Activated T-cell treated with anti-CD3 and anti-CD28 coated beads, Interleukin-2, amount 50 U/mL, for 48 hours (primary cell): ENCODE data around the gene CAPNS1.
"Not testable (repeated sequence)": the region's sequence is repeated elsewhere in the genome, so short reads cannot be mapped to it uniquely, and the experiment has no call there.

Experiments
- DNase-seq, 2 experiments: peaks; one replicate each; pipeline ENCODE4 v3.0.0-alpha.2; 2020

The CAPNS1 gene

GRCh38 chr19:36114721-36115452 is 25.0 kb upstream of the CAPNS1 start, which contains the start of gene POLR2I:
Gene POLR2I, minus strand, starts transcription at chr19:36114875. Its CDS starts 19 bp downstream, at chr19:36114856.
- DNase-seq: peak; percentile 98

DNA sequence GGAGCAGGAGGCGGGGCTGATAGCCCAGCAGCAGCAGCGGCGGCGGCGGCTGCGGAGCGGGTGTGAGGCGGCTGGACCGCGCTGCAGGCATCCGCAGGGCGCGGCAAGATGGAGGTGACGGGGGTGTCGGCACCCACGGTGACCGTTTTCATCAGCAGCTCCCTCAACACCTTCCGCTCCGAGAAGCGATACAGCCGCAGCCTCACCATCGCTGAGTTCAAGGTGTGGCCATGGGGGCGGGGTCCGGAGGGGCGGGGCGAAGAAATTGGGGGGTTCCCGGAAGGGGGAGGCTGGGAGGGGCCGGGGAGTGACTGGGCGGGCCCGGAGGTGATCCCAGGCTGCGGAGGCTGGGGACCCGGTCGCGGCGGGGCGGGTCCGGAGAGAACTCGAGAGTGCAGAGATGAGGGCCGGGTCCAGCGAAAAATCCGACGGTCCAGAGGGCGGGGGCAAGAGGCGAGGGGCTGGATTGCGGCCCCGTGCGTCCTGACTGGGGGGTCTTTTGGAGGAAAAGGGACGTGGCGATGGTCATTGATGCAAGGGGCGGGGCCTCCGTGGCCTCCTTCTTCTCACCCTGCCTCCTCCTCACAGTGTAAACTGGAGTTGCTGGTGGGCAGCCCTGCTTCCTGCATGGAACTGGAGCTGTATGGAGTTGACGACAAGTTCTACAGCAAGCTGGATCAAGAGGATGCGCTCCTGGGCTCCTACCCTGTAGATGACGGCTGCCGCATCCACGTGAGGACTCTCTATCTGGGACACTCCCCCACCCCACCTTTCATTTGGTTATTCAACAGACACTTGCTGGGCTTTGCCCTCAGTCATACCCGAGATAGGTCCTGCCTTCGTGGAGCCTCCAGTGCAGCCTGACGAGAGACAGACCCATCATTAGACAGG is 24.2 kb upstream of the CAPNS1 start, which contains the start of gene TBCB:
Gene TBCB, plus strand, starts transcription at position 16 of the 891 bp plus-strand sequence. Its CDS starts 93 bp downstream, at position 109.
- peak; percentile 93 to 95 for DNase-seq

DNA sequence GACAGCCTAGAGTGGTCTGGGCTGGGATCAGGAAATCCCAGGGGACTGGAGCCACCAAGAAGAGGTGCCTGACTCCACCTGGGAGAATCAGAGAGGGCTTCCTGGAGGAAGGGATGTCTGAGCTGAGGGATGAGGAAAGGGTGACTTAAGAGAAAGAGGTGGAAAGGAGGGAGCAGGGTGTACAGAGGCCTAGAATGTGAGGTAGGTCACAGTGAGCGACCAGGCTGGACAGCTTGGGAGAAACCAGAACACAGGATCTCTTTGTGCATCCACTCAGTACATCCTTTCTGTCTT is 23.6 kb upstream of the CAPNS1 start:
- no peak for DNase-seq

- DNase-seq: no peak
Measured at GRCh38 chr19:36120092-36120983, 19.5 kb upstream of the CAPNS1 start.

GRCh38 chr19:36120984-36121358 is 18.9 kb upstream of the CAPNS1 start:
- no peak for DNase-seq

DNA sequence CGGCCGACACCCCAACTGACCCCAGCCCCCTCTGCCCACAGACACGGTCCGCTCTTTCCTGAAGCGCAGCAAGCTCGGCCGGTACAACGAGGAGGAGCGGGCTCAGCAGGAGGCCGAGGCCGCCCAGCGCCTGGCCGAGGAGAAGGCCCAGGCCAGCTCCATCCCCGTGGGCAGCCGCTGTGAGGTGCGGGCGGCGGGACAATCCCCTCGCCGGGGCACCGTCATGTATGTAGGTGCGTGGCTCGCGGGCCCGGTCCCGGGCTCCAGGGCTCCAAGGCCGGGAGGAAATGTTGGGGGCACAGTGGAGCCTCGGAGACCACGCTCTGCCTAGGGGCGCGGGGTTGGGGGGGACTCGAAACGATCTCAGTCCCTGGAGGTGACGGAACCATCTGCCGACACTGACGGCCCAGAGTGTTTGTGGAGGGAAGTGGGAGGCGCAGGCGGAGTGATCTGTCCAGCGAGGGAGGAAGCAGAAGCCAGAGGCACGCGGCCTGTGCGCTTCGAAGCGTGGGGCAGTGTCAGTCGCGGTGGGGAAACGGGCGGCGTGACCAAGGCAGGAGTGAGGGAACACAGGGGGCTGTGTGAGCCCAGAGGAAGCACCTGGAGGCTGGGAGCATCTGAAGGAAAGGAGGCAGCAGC is 18.3 kb upstream of the CAPNS1 start:
- DNase-seq: no peak

- DNase-seq: peak in 1 of 2 experiments; percentile 31
Measured at GRCh38 chr19:36125557-36125956, 14.3 kb upstream of the CAPNS1 start.

GRCh38 chr19:36128392-36128736 is 11.5 kb upstream of the CAPNS1 start:
- DNase-seq: no peak

- not testable (repeated sequence) for DNase-seq
Measured at GRCh38 chr19:36131221-36131620, 8.6 kb upstream of the CAPNS1 start.

GRCh38 chr19:36134867-36135266 is 5.0 kb upstream of the CAPNS1 start:
- not testable (repeated sequence) for DNase-seq

GRCh38 chr19:36136964-36137686 is 2.7 kb upstream of the CAPNS1 start:
- DNase-seq: no peak

- no peak for DNase-seq
Measured at GRCh38 chr19:36139120-36139472, 770 bp upstream of the CAPNS1 start.

DNA sequence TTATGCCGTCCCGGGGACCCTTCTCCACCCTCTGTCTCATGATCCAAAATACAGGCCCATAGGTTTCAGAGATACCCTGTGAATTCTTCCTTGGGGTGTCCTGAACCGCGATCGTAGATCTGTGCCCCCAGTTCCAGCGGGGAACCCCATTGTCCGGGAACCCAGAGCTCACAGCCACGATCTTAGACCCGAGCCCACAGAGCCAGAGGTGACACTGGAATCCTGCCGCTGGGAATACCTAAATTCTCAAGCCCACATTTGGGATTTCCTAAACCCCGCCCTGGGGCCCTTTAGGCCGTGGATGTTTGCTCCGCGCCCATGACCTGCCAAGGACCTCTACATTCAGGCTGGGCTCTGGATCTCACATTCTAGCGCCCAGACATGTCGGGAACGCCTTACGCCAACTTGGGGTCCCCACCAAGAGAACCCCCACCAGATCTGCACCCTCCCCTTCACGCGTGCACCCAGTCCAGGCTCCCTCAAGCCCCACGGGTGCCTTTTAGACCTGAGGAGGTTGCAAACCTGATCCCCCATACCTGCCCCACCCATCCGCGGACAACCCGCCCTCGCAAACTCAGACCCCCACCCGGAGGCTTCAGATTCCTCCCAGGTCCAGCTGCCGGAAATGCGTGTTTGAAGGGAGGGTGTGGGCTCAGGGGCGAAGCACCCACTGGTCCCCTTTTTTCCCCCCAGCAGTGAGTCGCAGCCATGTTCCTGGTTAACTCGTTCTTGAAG is 605 bp downstream of the CAPNS1 start:
- DNase-seq: peak; percentile 72 to 75

DNA sequence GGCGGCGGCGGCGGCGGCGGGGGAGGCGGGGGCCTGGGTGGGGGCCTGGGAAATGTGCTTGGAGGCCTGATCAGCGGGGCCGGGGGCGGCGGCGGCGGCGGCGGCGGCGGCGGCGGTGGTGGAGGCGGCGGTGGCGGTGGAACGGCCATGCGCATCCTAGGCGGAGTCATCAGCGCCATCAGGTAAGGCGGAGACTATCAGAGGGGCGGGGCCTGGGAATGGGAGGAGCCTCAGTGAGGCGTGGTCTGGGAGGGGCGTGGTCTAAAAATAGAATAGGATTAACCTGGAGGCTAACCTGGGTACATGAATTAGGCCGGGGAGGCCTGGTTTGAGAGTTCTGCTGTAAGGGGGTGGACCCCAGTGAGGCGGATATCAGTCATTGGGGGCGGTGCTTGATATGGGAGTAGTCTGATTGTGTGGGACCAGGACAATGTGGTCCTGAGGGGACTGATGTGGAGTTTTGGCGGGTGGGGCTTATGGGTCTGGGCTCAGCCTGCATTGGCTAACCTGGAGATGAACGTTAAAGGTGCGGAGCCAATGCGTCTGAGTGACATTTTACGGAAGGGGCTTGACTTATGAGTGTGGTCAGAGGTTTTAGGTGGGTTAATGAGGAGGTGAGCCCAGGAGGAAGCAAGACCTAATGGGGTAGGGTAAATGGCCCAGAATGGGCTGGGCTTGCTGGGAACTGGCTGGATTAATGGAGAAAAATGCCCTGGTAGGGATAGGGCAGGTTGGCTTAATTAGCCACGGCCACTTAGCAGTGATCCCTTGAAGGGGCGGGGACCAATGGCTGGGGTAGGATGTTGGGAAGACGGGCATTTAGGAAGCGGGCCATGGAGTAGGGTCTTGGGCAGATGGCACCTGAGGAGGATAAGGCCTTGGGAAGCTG is 1.4 kb downstream of the CAPNS1 start:
- peak; percentile 98 to 100 for DNase-seq

GRCh38 chr19:36142046-36142445 is 2.2 kb downstream of the CAPNS1 start:
- no peak for DNase-seq

DNA sequence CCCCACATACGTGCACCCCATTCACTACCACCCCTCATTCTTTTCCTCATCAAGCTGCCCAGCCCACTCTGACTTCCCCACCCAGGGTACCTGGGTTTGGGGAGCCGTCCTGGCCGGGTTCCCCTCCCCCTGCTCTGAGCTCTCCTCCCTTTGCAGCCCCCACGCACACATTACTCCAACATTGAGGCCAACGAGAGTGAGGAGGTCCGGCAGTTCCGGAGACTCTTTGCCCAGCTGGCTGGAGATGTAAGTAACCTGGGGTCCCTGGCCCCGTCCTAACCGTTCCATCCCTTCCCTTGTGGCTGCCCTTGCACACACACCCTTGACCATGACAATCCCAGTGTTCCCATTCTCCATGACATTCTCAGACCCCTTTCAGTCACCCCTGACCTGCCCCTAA is 2.6 kb downstream of the CAPNS1 start:
- no peak for DNase-seq

GRCh38 chr19:36144624-36145023 is 4.8 kb downstream of the CAPNS1 start:
- no peak for DNase-seq

DNA sequence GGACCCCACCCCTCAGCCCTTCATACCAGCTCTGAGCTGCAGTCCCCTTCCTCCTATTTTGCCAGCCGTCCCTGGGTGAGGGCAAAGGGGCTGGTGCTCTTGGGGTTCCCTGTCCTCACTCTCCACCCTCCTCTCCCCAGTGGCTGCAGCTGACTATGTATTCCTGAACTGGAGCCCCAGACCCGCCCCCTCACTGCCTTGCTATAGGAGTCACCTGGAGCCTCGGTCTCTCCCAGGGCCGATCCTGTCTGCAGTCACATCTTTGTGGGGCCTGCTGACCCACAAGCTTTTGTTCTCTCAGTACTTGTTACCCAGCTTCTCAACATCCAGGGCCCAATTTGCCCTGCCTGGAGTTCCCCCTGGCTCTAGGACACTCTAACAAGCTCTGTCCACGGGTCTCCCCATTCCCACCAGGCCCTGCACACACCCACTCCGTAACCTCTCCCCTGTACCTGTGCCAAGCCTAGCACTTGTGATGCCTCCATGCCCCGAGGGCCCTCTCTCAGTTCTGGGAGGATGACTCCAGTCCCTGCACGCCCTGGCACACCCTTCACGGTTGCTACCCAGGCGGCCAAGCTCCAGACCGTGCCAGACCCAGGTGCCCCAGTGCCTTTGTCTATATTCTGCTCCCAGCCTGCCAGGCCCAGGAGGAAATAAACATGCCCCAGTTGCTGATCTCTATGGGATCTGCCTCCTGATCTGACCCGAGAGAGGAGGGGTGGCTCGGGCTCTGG is 10.0 kb downstream of the CAPNS1 start:
- no peak for DNase-seq

DNA sequence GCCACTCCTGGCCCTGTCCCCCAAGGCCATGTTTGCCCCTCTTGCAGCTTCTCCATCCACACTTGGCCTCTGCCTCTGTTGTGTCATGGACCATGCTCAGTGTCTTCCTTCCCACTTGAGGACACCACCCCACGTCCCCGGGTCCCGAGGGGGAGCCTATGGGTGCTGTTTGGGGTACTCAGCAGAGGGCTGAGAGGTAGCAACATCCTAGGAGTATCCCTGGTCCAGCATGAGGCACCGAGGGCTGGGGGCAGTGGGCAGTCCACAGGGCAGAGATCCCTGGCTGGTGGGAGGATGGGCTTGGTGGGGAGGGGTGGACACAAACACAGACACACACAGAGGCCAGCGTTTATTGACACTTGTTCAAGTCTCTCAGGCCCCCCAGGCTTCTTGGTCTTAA is 10.7 kb downstream of the CAPNS1 start:
- no peak for DNase-seq
